PC-9 (cell line): ENCODE data around the gene ZNF407.

Experiments used
- EZH2 ChIP-seq: fragments of 200-600 bp; sonication (generic); IDR thresholded peaks from 2 replicates; pipeline ENCODE4 v1.8.0; 2017; ENCODE audit warnings: antibody characterized with exemption, low read depth
- TF ChIP-seq, protein P1 (sequence below): fragments of 200-600 bp; sonication (generic); conservative IDR thresholded peaks from 2 replicates; pipeline ENCODE4 v1.6.1; 2017; ENCODE audit warnings: mixed run types, antibody characterized with exemption, mild to moderate bottlenecking, moderate library complexity

DNA sequence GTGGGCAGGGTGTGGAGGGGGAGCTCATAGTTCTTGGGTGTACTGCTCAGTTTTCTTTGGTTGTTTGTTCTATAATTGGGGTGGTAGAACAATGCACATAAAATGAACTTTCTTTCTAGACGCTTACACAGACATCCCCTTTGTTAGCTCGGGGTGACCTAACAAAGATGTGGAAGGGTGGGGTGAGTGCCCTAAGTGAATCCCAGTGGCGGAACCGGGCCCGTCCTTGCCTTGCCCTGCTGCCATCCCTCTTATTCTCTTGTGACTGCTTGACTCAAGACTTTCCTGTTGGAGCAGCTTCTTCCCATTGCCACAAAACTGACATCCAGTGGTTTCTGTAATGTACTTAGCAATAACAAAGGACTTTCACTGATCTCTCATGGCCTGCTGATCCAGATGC is 343.2 kb downstream of the ZNF407 start:
- TF ChIP-seq, protein P1, sequence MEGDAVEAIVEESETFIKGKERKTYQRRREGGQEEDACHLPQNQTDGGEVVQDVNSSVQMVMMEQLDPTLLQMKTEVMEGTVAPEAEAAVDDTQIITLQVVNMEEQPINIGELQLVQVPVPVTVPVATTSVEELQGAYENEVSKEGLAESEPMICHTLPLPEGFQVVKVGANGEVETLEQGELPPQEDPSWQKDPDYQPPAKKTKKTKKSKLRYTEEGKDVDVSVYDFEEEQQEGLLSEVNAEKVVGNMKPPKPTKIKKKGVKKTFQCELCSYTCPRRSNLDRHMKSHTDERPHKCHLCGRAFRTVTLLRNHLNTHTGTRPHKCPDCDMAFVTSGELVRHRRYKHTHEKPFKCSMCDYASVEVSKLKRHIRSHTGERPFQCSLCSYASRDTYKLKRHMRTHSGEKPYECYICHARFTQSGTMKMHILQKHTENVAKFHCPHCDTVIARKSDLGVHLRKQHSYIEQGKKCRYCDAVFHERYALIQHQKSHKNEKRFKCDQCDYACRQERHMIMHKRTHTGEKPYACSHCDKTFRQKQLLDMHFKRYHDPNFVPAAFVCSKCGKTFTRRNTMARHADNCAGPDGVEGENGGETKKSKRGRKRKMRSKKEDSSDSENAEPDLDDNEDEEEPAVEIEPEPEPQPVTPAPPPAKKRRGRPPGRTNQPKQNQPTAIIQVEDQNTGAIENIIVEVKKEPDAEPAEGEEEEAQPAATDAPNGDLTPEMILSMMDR: no peak
- no peak for TF ChIP-seq EZH2
